ACHN (cell line): ENCODE data around the gene VPS9D1.
"Not testable (repeated sequence)": the region's sequence is repeated elsewhere in the genome, so short reads cannot be mapped to it uniquely, and the experiment has no call there.

Experiments
- DNase-seq: peaks from one replicate; pipeline ENCODE4 v3.0.0-alpha.2; 2015
- in situ Hi-C: cut with HindIII; loops from 2 replicates; pipeline ENCODE4 v1.10.0; 2017; ENCODE audit warnings: low sequenced_read_pairs, low pct_ligation_motif_present, low pct_unique_long_range_greater_than_20kb

Gene VPS9D1

DNA sequence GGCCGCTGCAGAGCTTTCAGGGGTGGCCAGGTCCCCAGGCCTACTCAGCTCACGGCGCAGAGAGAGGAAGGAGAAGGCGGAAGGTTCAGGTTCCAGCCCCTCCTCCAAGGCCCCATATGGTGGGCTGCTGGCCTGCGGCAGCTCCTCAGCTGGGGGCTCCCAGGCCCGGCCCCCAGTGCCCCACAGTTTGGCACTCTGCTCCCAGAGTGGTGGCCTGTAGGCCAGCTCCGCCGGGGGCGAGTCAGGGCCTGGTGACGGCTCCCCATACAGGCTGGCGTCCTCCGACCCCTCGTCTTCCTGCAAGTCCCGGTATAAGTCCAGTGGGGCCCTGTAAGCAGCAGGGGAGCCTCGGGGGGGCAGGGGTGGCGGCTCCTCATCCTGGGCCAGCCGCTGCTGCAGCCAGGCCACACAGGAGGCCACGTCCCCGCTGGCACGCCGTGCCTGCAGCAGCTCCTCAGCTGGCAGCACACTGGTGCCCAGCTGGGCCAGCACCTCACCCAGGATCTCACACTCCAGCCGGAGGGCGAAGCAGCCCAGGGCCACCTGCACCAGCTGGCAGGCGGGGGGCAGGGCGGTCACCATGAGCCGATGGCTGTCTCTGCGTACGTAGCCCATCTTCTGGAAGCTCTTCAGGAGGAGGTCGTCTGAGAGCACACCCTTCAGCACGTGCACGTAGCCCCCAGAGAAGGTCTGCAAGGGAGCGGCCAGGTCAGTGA, 22.9 kb downstream of the VPS9D1 start:
- no peak for DNase-seq
- in situ Hi-C loops: no loop called here

DNA sequence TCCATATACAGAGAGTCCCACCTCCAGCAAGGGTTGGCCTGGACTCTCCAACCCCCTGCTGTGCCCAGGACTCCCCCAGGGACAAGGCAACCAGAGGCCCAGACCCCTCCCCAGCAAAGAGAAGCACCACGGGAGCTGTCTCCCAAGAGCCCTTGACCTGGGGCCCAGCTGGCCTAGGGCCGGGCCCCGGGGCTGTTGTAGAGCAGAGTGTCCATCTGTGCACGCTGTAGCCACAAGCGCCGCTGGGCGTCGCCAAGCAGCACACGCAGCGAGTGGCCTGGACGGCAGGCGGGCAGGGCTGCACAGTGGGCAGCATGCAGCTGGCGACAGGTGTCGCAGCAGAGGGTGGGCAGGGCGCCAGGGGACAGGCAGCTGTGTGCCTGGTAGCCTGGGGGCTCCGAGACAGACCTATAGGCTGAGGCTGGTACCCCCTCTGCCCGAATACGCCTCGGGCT, 23.5 kb downstream of the VPS9D1 start:
- DNase-seq: no peak
- in situ Hi-C loops: no loop called here

DNA sequence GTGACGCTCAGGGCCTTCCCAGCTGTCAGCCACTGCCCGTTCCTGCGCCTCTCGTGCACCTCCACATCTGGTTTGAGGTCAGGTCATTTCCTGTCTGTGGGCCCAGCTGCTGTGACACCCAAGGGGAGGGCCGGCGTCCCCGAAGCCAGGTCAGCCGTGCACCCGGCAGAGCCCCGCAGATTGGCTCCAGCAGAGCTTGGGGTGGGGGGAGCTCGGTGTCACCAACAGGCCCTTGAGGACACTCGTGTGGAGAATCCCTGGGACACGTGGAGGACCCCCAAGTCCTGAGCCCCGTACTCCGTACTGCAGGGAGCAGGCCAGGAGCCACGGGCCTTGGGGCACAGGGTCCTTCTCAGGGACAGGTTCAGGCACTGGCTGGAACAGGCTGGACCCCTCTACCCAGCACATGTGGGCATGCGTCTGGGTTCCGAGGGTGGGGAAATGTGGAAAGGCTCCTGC, 24.0 kb downstream of the VPS9D1 start:
- no peak for DNase-seq
- in situ Hi-C loops: no loop called here

DNA sequence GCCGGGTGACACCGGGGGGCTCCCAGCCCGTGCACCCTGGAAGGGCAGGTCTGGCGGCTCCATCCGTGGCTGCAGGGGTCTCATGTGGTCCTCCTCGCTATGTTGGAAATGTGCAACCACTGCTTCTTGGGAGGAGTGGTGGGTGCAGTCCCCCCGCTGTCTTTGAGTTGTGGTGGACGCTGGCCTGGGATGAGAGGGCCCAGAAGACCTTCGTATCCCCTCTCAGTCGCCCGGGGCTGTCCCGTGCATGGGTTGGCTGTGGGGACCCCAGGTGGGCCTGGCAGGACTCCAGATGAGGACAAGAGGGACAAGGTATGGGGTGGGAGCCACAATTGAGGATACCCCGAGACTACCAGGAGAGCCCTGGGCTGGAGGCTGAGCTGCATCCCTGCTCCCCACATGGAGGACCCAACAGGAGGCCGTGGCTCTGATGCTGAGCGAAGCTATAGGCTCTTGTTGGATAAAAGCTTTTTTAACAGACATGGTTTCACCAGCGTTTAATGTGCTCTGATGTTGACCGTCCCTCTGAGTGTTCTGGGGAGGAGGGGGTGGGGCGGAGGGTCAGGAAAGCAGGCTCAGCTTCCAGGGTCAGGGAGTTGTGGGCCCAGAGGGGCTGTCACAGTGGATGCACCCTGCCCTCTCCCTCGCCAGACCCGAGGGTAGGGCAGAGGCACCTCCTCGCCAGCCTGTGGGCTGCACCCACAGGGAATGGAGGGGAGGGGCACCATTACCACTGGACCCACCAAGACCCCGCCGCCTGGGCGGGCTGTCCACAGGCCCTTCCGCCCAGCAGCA, 24.6 kb downstream of the VPS9D1 start:
- in situ Hi-C loops: no loop called here
- DNase-seq: no peak

DNA sequence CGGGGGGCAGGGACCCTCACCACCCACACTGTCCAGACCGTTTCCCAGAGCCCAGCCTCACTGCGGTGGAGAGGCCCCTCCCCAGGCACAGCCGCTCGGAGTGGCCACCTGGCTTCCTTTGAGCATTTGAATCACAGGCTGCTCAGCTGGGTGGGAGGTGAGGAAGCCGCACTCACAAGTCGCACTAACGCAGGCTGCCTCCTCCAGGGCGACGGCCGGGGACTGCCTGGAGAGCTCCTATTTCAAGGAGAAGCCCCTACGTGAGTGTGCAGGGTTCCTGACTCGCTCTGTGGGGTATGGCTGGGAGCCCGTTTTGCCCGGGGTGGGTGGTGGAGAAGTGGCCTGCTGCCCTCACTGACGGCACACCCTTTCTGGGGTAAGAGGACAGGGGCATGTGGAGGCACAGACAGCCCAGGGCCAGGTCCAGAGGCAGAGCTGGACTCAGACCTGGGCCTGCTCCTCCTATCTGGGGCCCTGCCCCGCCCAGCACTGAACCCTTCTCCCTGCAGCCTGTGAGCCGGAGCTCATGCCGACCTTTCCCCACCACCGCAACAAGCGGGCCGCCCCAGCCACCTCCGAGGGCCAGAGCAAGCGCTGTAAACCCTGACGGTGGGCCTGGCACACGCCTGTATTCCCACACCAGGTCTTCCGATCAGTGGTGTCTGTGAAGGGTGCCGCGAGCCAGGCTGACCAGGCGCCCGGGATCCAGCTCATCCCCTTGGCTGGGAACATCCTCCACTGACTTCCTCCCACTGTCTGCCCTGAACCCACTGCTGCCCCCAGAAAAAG, 25.4 kb downstream of the VPS9D1 start:
- no peak for DNase-seq
- in situ Hi-C loops: no loop called here

DNA sequence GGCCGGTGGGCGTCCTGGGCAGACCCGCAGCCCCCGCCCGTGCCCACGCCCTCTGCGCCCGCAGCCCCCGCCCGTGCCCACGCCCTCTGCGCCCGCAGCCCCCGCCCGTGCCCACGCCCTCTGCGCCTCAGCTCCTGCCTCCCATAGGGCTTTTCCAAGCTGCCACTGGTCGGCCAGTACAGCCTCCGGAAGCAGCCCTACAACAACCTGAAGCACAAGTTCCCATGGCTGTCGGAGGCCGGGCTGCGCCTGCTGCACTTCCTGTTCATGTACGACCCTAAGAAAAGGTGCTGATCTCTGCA, 26.0 kb downstream of the VPS9D1 start:
- in situ Hi-C loops, DNase-seq: not testable (repeated sequence)

DNA sequence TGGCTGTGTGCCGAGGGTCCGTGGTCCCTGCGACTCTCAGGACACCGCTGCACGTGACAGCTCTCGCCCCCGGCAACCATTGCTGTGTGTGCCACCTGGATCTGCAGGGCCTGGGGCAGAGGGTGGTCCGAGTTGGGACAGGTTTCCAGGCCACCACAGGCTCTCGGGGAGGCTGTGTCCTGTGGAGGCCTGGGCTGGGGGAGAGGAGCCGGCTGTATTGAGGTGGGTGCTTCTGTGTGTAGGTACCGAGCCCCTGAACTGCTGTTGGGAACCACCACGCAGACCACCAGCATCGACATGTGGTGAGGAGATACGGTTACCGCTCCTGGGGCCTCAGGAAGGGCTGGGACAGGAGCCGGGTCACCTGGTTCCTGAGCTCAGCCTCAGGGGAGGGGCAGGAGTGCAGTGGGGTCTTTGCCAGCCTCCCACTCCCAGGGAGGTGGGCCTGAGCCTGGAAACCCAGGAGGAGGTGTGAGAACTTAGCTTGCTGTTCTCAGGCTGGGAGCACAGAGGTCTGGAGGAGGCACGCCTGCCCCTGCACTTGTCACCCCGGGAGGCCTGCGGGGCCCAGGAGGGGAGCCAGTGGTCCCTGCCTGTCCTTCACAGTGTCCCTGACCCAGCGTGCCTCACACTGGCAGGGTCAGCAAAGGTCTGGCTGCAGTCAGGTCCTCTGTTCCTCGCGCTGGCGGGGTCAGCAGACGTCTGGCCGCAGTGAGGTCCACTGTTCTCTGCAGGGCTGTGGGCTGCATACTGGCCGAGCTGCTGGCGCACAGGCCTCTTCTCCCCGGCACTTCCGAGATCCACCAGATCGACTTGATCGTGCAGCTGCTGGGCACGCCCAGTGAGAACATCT, 26.5 kb downstream of the VPS9D1 start:
- in situ Hi-C loops: no loop called here
- DNase-seq: no peak

DNA sequence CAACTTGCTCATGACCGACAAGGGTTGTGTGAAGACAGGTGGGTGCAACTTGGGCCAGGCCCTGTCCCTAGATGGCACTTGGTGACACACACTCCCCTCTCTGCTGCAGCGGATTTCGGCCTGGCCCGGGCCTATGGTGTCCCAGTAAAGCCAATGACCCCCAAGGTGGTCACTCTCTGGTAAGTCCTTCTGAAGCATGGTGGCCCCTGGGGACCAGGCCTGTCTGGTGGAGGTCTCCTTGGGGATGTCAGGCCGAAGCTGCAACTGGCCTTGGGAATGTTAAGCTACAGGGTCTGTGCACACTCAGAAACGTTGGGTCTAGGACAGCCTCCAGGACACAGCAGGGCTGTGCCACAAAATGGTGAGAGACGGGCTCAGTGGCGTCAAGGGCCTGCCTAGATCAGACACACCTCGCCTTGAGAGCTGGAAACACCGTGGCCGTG, 27.4 kb downstream of the VPS9D1 start:
- DNase-seq: no peak
- in situ Hi-C loops: no loop called here

DNA sequence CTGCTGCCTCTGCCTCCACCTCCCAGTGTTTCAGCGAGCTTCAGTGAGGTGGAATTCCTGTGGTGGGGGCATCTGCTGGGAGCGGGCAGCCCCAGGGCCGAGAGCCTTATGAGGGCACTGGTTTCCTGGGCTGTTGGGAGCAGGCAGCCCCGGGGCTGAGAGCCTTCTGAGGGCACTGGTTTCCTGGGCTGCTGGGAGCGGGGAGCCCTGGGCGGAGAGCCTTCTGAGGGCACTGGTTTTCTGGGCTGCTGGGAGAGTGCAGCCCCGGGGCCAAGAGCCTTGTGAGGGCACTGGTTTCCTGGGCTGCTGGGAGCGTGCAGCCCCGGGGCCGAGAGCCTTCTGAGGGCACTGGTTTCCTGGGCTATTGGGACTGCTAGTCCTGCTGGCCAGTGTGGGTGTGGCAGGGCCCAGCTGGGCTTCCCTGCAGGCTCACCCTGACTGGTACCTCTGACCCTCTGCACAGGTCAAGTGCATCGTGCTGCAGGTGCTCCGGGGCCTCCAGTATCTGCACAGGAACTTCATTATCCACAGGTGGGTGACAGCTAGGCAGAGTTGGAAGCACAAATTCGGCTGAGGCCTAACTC, 28.6 kb downstream of the VPS9D1 start:
- in situ Hi-C loops: no loop called here

DNA sequence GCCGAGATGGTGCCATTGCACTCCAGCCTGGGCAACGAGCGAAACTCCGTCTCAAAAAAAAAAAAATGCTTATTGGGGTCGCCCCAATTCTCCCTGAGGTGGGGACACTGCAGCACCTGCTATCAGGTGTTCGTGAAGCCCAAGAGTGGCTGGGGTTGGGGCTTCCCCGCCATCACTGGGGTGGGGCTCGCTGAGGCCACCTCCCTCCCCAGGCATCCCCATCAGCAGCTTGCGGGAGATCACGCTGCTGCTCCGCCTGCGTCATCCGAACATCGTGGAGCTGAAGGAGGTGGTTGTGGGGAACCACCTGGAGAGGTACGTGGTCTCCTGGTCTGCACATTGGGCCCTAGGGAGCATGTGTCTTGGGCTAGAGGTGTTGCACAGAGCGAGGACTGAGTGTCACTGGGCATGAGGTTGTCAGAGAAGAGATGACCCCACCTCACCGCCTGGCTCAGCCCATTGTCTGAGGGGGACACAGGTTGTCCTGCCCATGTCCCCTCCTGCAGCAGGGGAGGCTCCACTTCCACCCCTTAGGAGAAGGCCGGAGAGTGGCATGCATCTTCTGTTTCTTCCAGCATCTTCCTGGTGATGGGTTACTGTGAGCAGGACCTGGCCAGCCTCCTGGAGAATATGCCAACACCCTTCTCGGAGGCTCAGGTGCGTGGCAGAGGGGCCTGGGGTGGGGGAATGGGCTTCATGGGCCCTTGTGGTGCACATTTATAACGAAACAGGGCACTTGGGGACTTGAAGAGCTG, 29.3 kb downstream of the VPS9D1 start:
- no peak for DNase-seq
- in situ Hi-C loops: no loop called here

More for the DNA sequence above, 28.6 kb downstream of the VPS9D1 start:
- DNase-seq: no peak

DNA sequence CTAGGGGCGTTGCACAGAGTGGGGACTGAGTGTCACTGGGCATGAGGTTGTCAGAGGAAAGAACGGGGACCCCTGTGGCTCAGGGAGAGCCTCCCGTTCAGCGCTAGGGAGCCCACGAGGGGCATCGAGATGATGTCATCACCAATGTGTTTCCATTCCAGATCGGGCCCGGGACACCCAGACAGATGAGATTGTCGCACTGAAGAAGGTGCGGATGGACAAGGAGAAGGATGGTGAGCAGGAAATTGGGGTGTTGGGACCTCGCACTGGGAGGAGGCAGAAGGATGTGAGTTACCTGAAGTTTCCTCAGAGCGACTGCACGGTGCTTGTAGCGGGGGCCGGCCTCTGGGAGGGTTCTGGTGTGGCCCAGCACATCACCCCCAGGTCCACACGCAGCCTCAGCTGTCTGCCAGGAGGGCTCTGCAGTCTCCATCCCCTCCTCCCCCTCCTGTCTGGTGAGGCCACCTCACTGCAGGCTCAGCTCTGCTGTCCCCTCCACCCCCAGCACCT, 30.3 kb downstream of the VPS9D1 start:
- DNase-seq: no peak
- in situ Hi-C loops: no loop called here

DNA sequence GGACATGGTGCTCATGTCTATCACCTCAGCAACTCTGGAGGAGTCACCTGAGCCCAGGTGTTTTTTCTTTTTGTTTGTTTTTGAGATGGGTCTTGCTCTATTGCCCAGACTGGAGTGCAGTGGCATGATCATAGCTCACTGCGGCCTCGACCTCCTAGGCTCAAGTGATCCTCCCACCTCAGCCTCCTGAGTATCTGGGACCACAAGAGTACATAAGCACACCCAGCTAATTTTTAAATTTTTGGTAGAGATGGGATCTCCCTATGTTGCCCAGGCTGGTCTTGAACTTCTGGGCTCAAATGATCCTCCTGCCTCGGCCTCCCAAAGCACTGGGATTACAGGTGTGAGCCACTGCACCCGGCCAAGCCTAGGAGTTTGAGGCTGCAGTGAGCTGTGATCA, 31.1 kb downstream of the VPS9D1 start:
- in situ Hi-C loops, DNase-seq: not testable (repeated sequence)

DNA sequence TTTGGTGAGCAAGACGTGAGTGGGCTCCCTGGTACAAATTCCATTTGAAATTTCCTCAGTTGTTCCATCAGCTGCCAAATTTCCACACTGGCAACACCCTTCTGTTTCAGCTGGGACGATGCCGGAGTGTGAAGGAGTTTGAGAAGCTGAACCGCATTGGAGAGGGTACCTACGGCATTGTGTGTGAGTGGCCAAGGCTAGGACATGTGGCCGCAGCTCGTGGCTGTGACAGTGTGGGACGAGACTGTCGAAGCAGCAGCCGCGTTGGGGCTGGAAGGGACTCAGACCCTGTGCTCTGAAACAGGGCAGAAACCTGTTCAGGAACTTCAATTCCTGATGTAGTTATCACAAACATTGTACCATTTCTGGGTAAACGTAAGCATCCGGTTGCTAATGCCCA, 31.6 kb downstream of the VPS9D1 start:
- DNase-seq: no peak
- in situ Hi-C loops: no loop called here

DNA sequence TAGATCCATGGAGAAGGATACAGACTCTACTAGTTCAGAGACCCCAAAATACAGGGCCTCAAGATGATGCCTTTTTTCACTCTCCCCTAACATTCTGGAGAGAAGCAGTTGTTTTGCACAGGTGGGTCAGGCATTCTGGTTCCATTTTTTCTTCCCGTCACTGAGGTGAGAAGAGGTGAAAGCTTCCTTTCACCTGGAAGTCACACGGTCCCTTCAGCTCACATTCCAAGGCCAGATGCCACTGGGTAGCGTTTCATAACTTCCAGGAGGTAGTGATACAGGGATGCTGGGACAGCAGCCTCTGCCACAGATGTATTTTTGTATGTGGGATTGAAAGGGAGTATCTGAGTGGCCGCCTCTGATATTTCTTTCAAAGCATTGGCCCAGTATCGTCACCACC, 32.3 kb downstream of the VPS9D1 start:
- DNase-seq: no peak
- in situ Hi-C loops: no loop called here

DNA sequence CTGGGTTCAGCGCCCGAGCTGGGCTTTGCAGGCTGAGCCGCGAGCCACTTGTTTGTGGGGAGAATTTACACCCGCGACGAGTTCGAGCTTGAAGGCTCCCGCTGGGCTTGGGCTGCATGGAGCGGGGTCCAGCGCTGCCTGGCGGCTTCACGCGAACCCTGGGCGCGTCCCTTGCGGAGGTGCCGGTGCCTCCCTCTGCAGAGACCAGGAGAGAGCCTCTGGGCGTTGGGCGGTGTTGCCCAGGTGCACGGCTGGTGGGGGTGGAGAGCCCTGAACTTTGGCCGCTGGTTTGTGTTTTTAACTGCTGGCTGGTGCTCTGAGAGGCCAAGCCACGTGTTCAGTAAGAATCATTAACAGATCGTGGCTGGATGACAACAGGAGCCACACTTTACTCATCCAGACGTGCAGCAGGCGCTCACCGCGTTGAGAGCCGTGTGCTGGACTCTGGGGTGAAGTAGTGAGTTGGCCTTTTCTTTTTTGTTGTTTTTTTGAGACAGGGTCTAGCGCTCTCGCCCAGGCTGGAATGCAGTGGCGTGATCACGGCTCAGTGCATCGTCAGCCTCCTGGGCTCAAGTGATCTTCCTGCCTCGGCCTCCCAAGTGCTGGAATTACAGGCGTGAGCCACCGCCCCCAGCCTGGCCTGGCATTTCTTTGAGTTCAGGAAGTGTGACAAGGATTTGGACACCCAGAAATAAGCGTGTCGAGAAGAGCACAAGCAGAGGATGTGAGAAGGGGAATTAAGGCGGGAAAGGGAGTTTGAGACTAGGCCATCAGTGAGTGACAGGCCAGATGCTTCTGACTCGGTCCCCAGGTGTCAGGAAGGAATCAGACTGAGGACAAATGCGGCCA, 33.4 kb downstream of the VPS9D1 start:
- DNase-seq: peak; percentile 98

DNA sequence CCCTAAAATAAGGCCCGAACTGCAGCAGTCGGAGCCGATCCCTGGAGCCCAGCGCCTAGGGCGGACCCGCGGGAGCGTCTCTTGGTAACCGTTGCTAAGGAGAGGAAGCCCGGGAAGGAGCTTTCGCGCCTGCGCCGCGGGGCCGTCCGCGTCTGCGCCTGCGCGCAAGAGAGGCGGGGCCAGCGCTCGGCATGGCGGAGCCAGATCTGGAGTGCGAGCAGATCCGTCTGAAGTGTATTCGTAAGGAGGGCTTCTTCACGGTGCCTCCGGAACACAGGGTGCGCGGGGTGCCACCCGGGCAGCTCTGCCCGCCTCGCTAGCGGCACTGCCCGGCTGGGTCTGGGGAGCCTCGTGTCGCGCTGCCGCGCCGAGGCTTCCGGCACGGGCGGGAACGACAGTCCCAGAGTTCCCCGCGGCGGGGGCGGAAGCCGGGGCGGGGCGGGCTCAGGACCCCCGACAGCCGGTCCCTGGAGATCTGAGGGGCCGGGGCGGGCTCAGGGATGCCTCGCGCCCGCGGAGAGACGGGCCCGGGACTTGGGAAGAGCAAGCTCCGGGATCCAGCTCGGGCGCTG, 34.1 kb downstream of the VPS9D1 start, which contains the start of gene CDK10:
CDK10 (plus strand) TSS at position 170 of the 572 bp plus-strand sequence; CDS start at position 192, 22 bp downstream.
- peak; percentile 95 for DNase-seq
- in situ Hi-C loops: no loop called here

More for the DNA sequence above, 33.4 kb downstream of the VPS9D1 start:
- in situ Hi-C loops: no loop called here
